DND-41 (cell line): Measurements from ENCODE around the gene LDB2.

Experiments
- CTCF ChIP-seq: IDR thresholded peaks from 2 replicates; pipeline ENCODE4 v1.5.1; 2012; ENCODE audit warnings: borderline replicate concordance, low read length, moderate library complexity, mild to moderate bottlenecking; ENCODE audit not compliant: poor library complexity, severe bottlenecking; ENCODE audit errors: extremely low read depth
- EZH2 ChIP-seq: IDR thresholded peaks from 3 replicates; pipeline ENCODE4 v1.6.1; 2012; ENCODE audit warnings: borderline replicate concordance, low read depth, mild to moderate bottlenecking, moderate library complexity, low read length, inconsistent platforms; ENCODE audit not compliant: severe bottlenecking

- no peak for TF ChIP-seq CTCF
- no peak for TF ChIP-seq EZH2
Measured at GRCh38 chr4:16597845-16598596, 300.4 kb downstream of the LDB2 start.
